ENCODE results near the gene KCNMB3.
"Not testable (repeated sequence)": the region's sequence is repeated elsewhere in the genome, so short reads cannot be mapped to it uniquely, and the experiment has no call there.

Gene KCNMB3

GRCh38 chr3:179264449-179264848 is 13.5 kb upstream of the KCNMB3 start:
- DNase-seq (ENCODE audit: low read depth in 2 of 2): no peak

- no peak for DNase-seq (ENCODE audit: low read depth in 2 of 2)
Observed at GRCh38 chr3:179263134-179263533, 12.2 kb upstream of the KCNMB3 start.

- peak; percentile 26 to 65 for DNase-seq (ENCODE audit: low read depth in 2 of 2)
Observed at GRCh38 chr3:179260949-179261765, 10.2 kb upstream of the KCNMB3 start.

- not testable (repeated sequence) for DNase-seq (ENCODE audit: low read depth in 2 of 2)
Observed at GRCh38 chr3:179259959-179260756, 9.2 kb upstream of the KCNMB3 start.

- no peak for DNase-seq (ENCODE audit: low read depth in 2 of 2)
Observed at GRCh38 chr3:179258820-179259219, 7.9 kb upstream of the KCNMB3 start.

GRCh38 chr3:179257742-179258141 is 6.8 kb upstream of the KCNMB3 start:
- not testable (repeated sequence) for DNase-seq (ENCODE audit: low read depth in 2 of 2)

- DNase-seq (ENCODE audit: low read depth in 2 of 2): no peak
Observed at GRCh38 chr3:179256813-179257212, 5.9 kb upstream of the KCNMB3 start.

GRCh38 chr3:179247289-179248015 is 3.5 kb downstream of the KCNMB3 start:
- no peak for DNase-seq (ENCODE audit: low read depth in 2 of 2)

- no peak for DNase-seq (ENCODE audit: low read depth in 2 of 2)
Observed at GRCh38 chr3:179244878-179245277, 6.0 kb downstream of the KCNMB3 start.

GRCh38 chr3:179242859-179243258 is 8.1 kb downstream of the KCNMB3 start:
- DNase-seq (ENCODE audit: low read depth in 2 of 2): not testable (repeated sequence)

GRCh38 chr3:179240299-179240698 is 10.6 kb downstream of the KCNMB3 start:
- DNase-seq (ENCODE audit: low read depth in 2 of 2): not testable (repeated sequence)

- no peak for DNase-seq (ENCODE audit: low read depth in 2 of 2)
Observed at GRCh38 chr3:179236669-179237301, 14.1 kb downstream of the KCNMB3 start.

GRCh38 chr3:179234199-179234598 is 16.7 kb downstream of the KCNMB3 start:
- no peak for DNase-seq (ENCODE audit: low read depth in 2 of 2)

- no peak for DNase-seq (ENCODE audit: low read depth in 2 of 2)
Observed at GRCh38 chr3:179233043-179233442, 17.9 kb downstream of the KCNMB3 start.

- no peak for DNase-seq (ENCODE audit: low read depth in 2 of 2)
Observed at GRCh38 chr3:179229177-179229576, 21.7 kb downstream of the KCNMB3 start.

- no peak for DNase-seq (ENCODE audit: low read depth in 2 of 2)
Observed at GRCh38 chr3:179227349-179227748, 23.6 kb downstream of the KCNMB3 start.

- no peak for DNase-seq (ENCODE audit: low read depth in 2 of 2)
Observed at GRCh38 chr3:179224584-179224983, 26.3 kb downstream of the KCNMB3 start.

GRCh38 chr3:179223548-179223947 is 27.4 kb downstream of the KCNMB3 start:
- no peak for DNase-seq (ENCODE audit: low read depth in 2 of 2)

- not testable (repeated sequence) for DNase-seq (ENCODE audit: low read depth in 2 of 2)
Observed at GRCh38 chr3:179218213-179218612, 32.7 kb downstream of the KCNMB3 start.

GRCh38 chr3:179215550-179215949 is 35.4 kb downstream of the KCNMB3 start:
- not testable (repeated sequence) for DNase-seq (ENCODE audit: low read depth in 2 of 2)

- DNase-seq (ENCODE audit: low read depth in 2 of 2): no peak
Observed at GRCh38 chr3:179200790-179201189, 50.1 kb downstream of the KCNMB3 start.

- no peak for DNase-seq (ENCODE audit: low read depth in 2 of 2)
Observed at GRCh38 chr3:179196700-179197099, 54.2 kb downstream of the KCNMB3 start.

Measured in stimulated activated CD8-positive, alpha-beta memory T cell treated with anti-CD3 and anti-CD28 coated beads, Interleukin-7, amount 100 ng/mL, for 4 hours (primary cell).